OCI-LY7 (cell line): ENCODE data around the gene MYO1C. TPM values are rescaled to one million over a fixed set of nuclear protein-coding genes. Genes with fewer than 3 reads are reported as not detected.

Experiments
- Bru-seq: library from RNA; stranded (reverse); fragments of 400-500 nt; gene quantifications from one replicate; lab custom pipeline; 2021; lab: Mats Ljungman, UMichigan
- BruChase-seq, 2 experiments: library from RNA; stranded (reverse); fragments of 400-500 nt; gene quantifications; one replicate each; lab custom pipeline; 2021; lab: Mats Ljungman, UMichigan
- BruUV-seq: library from RNA; stranded (reverse); fragments of 400-500 nt; replicated peaks from 2 replicates; lab custom pipeline; 2021; lab: Mats Ljungman, UMichigan
- CTCF ChIA-PET: fragments of 300-600 bp; sonication (Branson Sonifier 250); formaldehyde crosslinking; loops from one replicate; lab custom pipeline; 2022; ENCODE audit warnings: antibody characterized with exemption; ENCODE audit not compliant: unreplicated experiment; lab: Charles Lee
- POLR2A ChIA-PET: fragments of 300-600 bp; sonication (Branson Sonifier 250); formaldehyde crosslinking; loops from one replicate; lab custom pipeline; 2022; ENCODE audit warnings: antibody characterized with exemption; lab: Charles Lee
- DNase-seq: peaks from one replicate; pipeline ENCODE4 v3.0.0-alpha.2; 2015; ENCODE audit warnings: low spot score
- H2AFZ ChIP-seq: fragments of 200-600 bp; sonication (generic), shearing (Covaris generic); 2 replicates; pipeline ENCODE4 v1.6.1; 2014; ENCODE audit warnings: mild to moderate bottlenecking, antibody characterized with exemption, low read length, moderate library complexity
- H3K27ac ChIP-seq: fragments of 200-600 bp; sonication (generic); 2 replicates; pipeline ENCODE4 v1.5.1; 2014; ENCODE audit warnings: mixed run types, low read depth, mild to moderate bottlenecking, moderate library complexity, low read length, inconsistent platforms; ENCODE audit not compliant: poor library complexity, severe bottlenecking
- H3K36me3 ChIP-seq: fragments of 200-600 bp; sonication (generic); 2 replicates; pipeline ENCODE4 v1.6.1; 2014; ENCODE audit warnings: mild to moderate bottlenecking, antibody characterized with exemption, low read length, moderate library complexity, mixed read lengths; ENCODE audit not compliant: insufficient read depth
- H3K4me1 ChIP-seq: fragments of 200-600 bp; sonication (generic); 2 replicates; pipeline ENCODE4 v1.5.1; 2014; ENCODE audit warnings: mild to moderate bottlenecking, low read length; ENCODE audit not compliant: insufficient read depth, poor library complexity, severe bottlenecking
- H3K4me2 ChIP-seq: fragments of 200-600 bp; sonication (generic); 2 replicates; pipeline ENCODE4 v1.6.1; 2014; ENCODE audit warnings: mild to moderate bottlenecking, low read length
- H3K4me3 ChIP-seq: fragments of 200-600 bp; sonication (generic); 2 replicates; pipeline ENCODE4 v1.5.1; 2014; ENCODE audit warnings: mild to moderate bottlenecking, low read depth, low read length; ENCODE audit not compliant: poor library complexity, severe bottlenecking
- H3K79me2 ChIP-seq: fragments of 200-600 bp; sonication (generic); 2 replicates; pipeline ENCODE4 v1.6.1; 2016; ENCODE audit warnings: low read depth, mild to moderate bottlenecking, low read length, moderate library complexity, mixed read lengths; ENCODE audit not compliant: insufficient read depth
- H3K9me2 ChIP-seq: fragments of 200-600 bp; sonication (generic); 2 replicates; pipeline ENCODE4 v1.6.1; 2016; ENCODE audit warnings: mild to moderate bottlenecking, low read length, mixed read lengths; ENCODE audit not compliant: insufficient read depth
- H3K9me3 ChIP-seq: fragments of 200-600 bp; sonication (generic); 2 replicates; pipeline ENCODE4 v1.6.1; 2014; ENCODE audit warnings: mild to moderate bottlenecking, mixed run types, low read length, mixed read lengths
- H4K20me1 ChIP-seq: fragments of 200-600 bp; sonication (generic); 2 replicates; pipeline ENCODE4 v1.6.1; 2014; ENCODE audit warnings: mild to moderate bottlenecking, antibody characterized with exemption, low read length, moderate library complexity, mixed read lengths; ENCODE audit not compliant: insufficient read depth
- CTCF ChIP-seq: fragments of 200-600 bp; sonication (generic); conservative IDR thresholded peaks from 2 replicates; pipeline ENCODE4 v1.5.1; 2014; ENCODE audit warnings: mild to moderate bottlenecking, antibody characterized with exemption, low read length, moderate library complexity, mixed read lengths
- EZH2phosphoT487 ChIP-seq: fragments of 200-600 bp; sonication (generic); IDR thresholded peaks from 2 replicates; pipeline ENCODE4 v1.6.1; 2018; ENCODE audit warnings: low read depth, borderline replicate concordance, mild to moderate bottlenecking, mixed run types, antibody characterized with exemption, low read length, moderate library complexity, mixed read lengths
- intact Hi-C: fragments of 100-400 bp; cut with micrococcal nuclease; formaldehyde crosslinking; loops from one replicate; pipeline ENCODE4 v1.10.0; 2022; ENCODE audit not compliant: unreplicated experiment
- long read RNA-seq: library from polyadenylated mRNA; stranded (forward); transcript quantifications from one replicate; pipeline ENCODE4 v2.0.0, GENCODE V29; 2022
- total RNA-seq, 2 experiments: library from RNA; depleted of rRNA in 1 of 2; stranded (reverse); fragments of >200 nt in 1 of 2; shearing (Covaris generic) in 1 of 2; gene quantifications; 2 replicates each; pipeline ENCODE4 v1.2.3, GENCODE V29; 2014 to 2022

MYO1C gene
- total RNA-seq (2014; rRNA removed; shearing (Covaris generic)), result 16.1 and 17.2 TPM in 2 replicates
- 70.5 and 74.4 TPM in 2 replicates for total RNA-seq (2022)
- percentile 52 among the genes with signal in this experiment for Bru-seq, nascent RNA
- percentile 62 among the genes with signal in this experiment for BruChase-seq, experiment 1, labeled RNA remaining after a 6-hour chase
- BruChase-seq, experiment 2, labeled RNA remaining after a 2-hour chase, result percentile 63 among the genes with signal in this experiment
- long read RNA-seq, full-length matches to known transcripts, result 46 of 92 reads
- long read RNA-seq, partial matches to known transcripts, result 21 of 92 reads
- long read RNA-seq, other reads (novel, unspliced or antisense), result 25 of 92 reads

GRCh38 chr17:1492249-1493206, at the start of gene MYO1C:
Gene MYO1C (minus strand): TSS chr17:1492686. CDS start chr17:1492487, 199 bp downstream.
- H3K9me3 ChIP-seq, result no peaks in the 10 kb centered on the region
- DNase-seq, result no peak
- BruUV-seq, result no TSS peak

GRCh38 chr17:1541367-1541904, 49.0 kb upstream of the MYO1C start:
- intact Hi-C loops, result no loop called here
- Histone ChIP-seq H3K4me3 (no peak overlapping the region), H3K27ac (no peak overlapping the region), H4K20me1 (no peaks in the 10 kb centered on the region), H3K79me2 (no peaks in the 10 kb centered on the region), H3K4me1 (no peaks in the 10 kb centered on the region), H2AFZ (no peak overlapping the region), H3K9me3 (no peaks in the 10 kb centered on the region), H3K9me2 (no peaks in the 10 kb centered on the region), H3K36me3 (peaks cover 64% of the 10 kb centered on the region; the same call in 1 of the 2 replicates), H3K4me2 (no peak overlapping the region)
- TF ChIP-seq EZH2phosphoT487, result no peak
- TF ChIP-seq CTCF, result no peak
- no TSS peak for BruUV-seq
- no peak for DNase-seq
- POLR2A ChIA-PET, result no interaction called here
- CTCF ChIA-PET, result no interaction called here

More at GRCh38 chr17:1492249-1493206, at the start of gene MYO1C:
- TF ChIP-seq CTCF (no peak), EZH2phosphoT487 (no peak)
- intact Hi-C loops, result no loop called here
- ChIA-PET POLR2A (no interaction called here), CTCF (no interaction called here)
- Histone ChIP-seq H3K4me2 (peak within 1 kb of the TSS; percentile 79), H3K4me3 (peak within 1 kb of the TSS; percentile 67), H3K36me3 (no peaks in the 10 kb centered on the region), H3K27ac (no peak within 1 kb of the TSS), H4K20me1 (no peaks in the 10 kb centered on the region), H3K9me2 (no peaks in the 10 kb centered on the region), H3K4me1 (peaks cover 29% of the 10 kb centered on the region), H3K79me2 (no peaks in the 10 kb centered on the region; the same call in 1 of the 2 replicates), H2AFZ (peak within 1 kb of the TSS; percentile 64; the same call in 1 of the 2 replicates)
